ENCODE data around the gene TMX4.

- no peak for TF ChIP-seq EZH2phosphoT487 (IDR thresholded peaks at IDR 0.05; ENCODE audit: insufficient read depth, low read depth)
- TF ChIP-seq EZH2 (IDR thresholded peaks at IDR 0.05; ENCODE audit: insufficient read depth, poor library complexity, severe bottlenecking), result no peak
Observed at GRCh38 chr20:8049310-8049709, 29.7 kb upstream of the TMX4 start.
